HepG2 (cell line): Measurements from ENCODE around the gene LIMD2. TPM values are rescaled to one million over a fixed set of nuclear protein-coding genes. Genes with fewer than 3 reads are reported as not detected.

Experiments
- BCLAF1 ChIP-seq: fragments of 450-650 bp; IDR thresholded peaks from 2 replicates; pipeline ENCODE4 v1.6.1; 2017; ENCODE audit warnings: mild to moderate bottlenecking
- BORCS8-MEF2B ChIP-seq: sonication (generic); formaldehyde crosslinking; IDR thresholded peaks from 2 replicates; pipeline ENCODE4 v1.8.0; 2022; ENCODE audit warnings: mild to moderate bottlenecking, missing genetic modification reagents
- CEBPG ChIP-seq: IDR thresholded peaks from 2 replicates; pipeline ENCODE4 v1.6.1; 2016
- KDM4B ChIP-seq: sonication (generic); formaldehyde crosslinking; IDR thresholded peaks from 2 replicates; pipeline ENCODE4 v1.4.0; 2020; ENCODE audit warnings: missing genetic modification reagents
- MLX ChIP-seq: IDR thresholded peaks from 2 replicates; pipeline ENCODE4 v1.6.1; 2016
- MTERF4 ChIP-seq: sonication (generic); formaldehyde crosslinking; IDR thresholded peaks from 2 replicates; pipeline ENCODE4 v1.8.0; 2023; ENCODE audit warnings: mild to moderate bottlenecking, missing genetic modification reagents
- MYNN ChIP-seq: sonication (generic); formaldehyde crosslinking; IDR thresholded peaks from 2 replicates; pipeline ENCODE4 v1.4.0; 2020; ENCODE audit warnings: mild to moderate bottlenecking, low read depth, missing genetic modification reagents
- POLR2G ChIP-seq: fragments of 200-400 bp; formaldehyde crosslinking; IDR thresholded peaks from 2 replicates; pipeline ENCODE4 v1.6.1; 2018; ENCODE audit warnings: mild to moderate bottlenecking, low read depth, low read length, moderate library complexity
- RAD21 ChIP-seq: fragments of 450-650 bp; formaldehyde crosslinking; IDR thresholded peaks from 2 replicates; pipeline ENCODE4 v1.5.0; 2020; ENCODE audit warnings: mild to moderate bottlenecking
- RBM39 ChIP-seq: fragments of 200-400 bp; formaldehyde crosslinking; IDR thresholded peaks from one replicate; pipeline ENCODE4 v1.6.1; 2018; ENCODE audit warnings: antibody characterized with exemption, mild to moderate bottlenecking, low read depth, low read length; ENCODE audit not compliant: poor library complexity, severe bottlenecking
- REPIN1 ChIP-seq: sonication (generic); formaldehyde crosslinking; IDR thresholded peaks from 2 replicates; pipeline ENCODE4 v1.8.0; 2022; ENCODE audit warnings: missing genetic modification reagents, low read depth, mild to moderate bottlenecking, borderline replicate concordance
- SALL1 ChIP-seq: sonication (generic); formaldehyde crosslinking; IDR thresholded peaks from 2 replicates; pipeline ENCODE4 v1.8.0; 2022; ENCODE audit warnings: mild to moderate bottlenecking, missing genetic modification reagents
- TFDP2 ChIP-seq: sonication (generic); formaldehyde crosslinking; IDR thresholded peaks from 2 replicates; pipeline ENCODE4 v1.4.0; 2020; ENCODE audit warnings: missing genetic modification reagents
- ZBTB44 ChIP-seq: sonication (generic); formaldehyde crosslinking; IDR thresholded peaks from 2 replicates; pipeline ENCODE4 v1.4.0; 2020; ENCODE audit warnings: missing genetic modification reagents
- ZNF143 ChIP-seq: sonication (generic); formaldehyde crosslinking; IDR thresholded peaks from 2 replicates; pipeline ENCODE4 v1.4.0; 2020; ENCODE audit warnings: missing genetic modification reagents
- ZNF512 ChIP-seq: sonication (generic); formaldehyde crosslinking; IDR thresholded peaks from 2 replicates; pipeline ENCODE4 v1.4.0; 2020; ENCODE audit warnings: mild to moderate bottlenecking, missing genetic modification reagents
- ZNF639 ChIP-seq: conservative IDR thresholded peaks from 2 replicates; pipeline ENCODE4 v1.6.1; 2018; ENCODE audit warnings: missing genetic modification reagents
- ZSCAN30 ChIP-seq: sonication (generic); formaldehyde crosslinking; IDR thresholded peaks from 2 replicates; pipeline ENCODE4 v1.5.0; 2020; ENCODE audit warnings: mild to moderate bottlenecking, missing genetic modification reagents
- polyA plus RNA-seq, 8 experiments: library from polyadenylated mRNA; depleted of rRNA in 3 of 8; stranded (reverse) in 7 of 8; unstranded in 1 of 8; fragments of >200 nt; fragmentation: Illumina TruSeq in 4 of 8; extraction: Trizol in 4 of 8; gene quantifications; 2 replicates each; pipeline versions ENCODE4 v1.2.1 to v1.2.3, GENCODE V29; 2011 to 2016; ENCODE audit warnings: low read depth in 4 of 8, missing spikeins in 1 of 8, mixed read lengths in 1 of 8; ENCODE audit not compliant: insufficient read depth in 1 of 8
- total RNA-seq, 5 experiments: library from RNA; depleted of rRNA; stranded (reverse); fragments of >200 nt; fragmentation: Illumina TruSeq; extraction: Trizol; gene quantifications; 2 replicates each; pipeline ENCODE4 v1.2.3, GENCODE V29; 2016; ENCODE audit warnings: low read depth in 1 of 5

Gene LIMD2
- total and polyA plus RNA-seq, 2 of the 13 experiments (the other 11 are each of a cell fraction or from before 2014, with no cell fraction given): 9.0 to 20.8 TPM

- TF ChIP-seq BCLAF1 (no peak), BORCS8-MEF2B (CRISPR knock-in tag) (peak; percentile 63), MTERF4 (CRISPR knock-in tag) (peak; percentile 94), ZBTB44 (no peak), ZNF639 (peak; percentile 94), ZNF143 (CRISPR knock-in tag) (peak; percentile 49), ZNF512 (CRISPR knock-in tag) (no peak), REPIN1 (peak; percentile 82), SALL1 (peak; percentile 85), RBM39 (peak; percentile 83), CEBPG (CRISPR knock-in tag) (peak; percentile 54; the same call in 1 of the 2 replicates), MLX (CRISPR knock-in tag) (no peak; the same call in 1 of the 2 replicates), RAD21 (CRISPR knock-in tag) (peak; percentile 45), TFDP2 (CRISPR knock-in tag) (peak; percentile 99), MYNN (CRISPR knock-in tag) (peak; percentile 79; the same call in 1 of the 2 replicates), KDM4B (peak; percentile 59), ZSCAN30 (peak; percentile 95; the same call in 1 of the 2 replicates), POLR2G (peak; percentile 91)
These were observed 41.7 kb upstream of the LIMD2 start, which contains the start of gene STRADA (continued) for GRCh38 chr17:63741408-63742173.
